Activated T-cell treated with anti-CD3 and anti-CD28 coated beads for 1 hour (primary cell): ENCODE data around the gene ZSCAN4.

ENCODE experiments used
- DNase-seq: peaks from one replicate; pipeline ENCODE4 v3.0.0-alpha.2; 2020; ENCODE audit warnings: low read depth

The ZSCAN4 gene, protein sequence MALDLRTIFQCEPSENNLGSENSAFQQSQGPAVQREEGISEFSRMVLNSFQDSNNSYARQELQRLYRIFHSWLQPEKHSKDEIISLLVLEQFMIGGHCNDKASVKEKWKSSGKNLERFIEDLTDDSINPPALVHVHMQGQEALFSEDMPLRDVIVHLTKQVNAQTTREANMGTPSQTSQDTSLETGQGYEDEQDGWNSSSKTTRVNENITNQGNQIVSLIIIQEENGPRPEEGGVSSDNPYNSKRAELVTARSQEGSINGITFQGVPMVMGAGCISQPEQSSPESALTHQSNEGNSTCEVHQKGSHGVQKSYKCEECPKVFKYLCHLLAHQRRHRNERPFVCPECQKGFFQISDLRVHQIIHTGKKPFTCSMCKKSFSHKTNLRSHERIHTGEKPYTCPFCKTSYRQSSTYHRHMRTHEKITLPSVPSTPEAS

DNA sequence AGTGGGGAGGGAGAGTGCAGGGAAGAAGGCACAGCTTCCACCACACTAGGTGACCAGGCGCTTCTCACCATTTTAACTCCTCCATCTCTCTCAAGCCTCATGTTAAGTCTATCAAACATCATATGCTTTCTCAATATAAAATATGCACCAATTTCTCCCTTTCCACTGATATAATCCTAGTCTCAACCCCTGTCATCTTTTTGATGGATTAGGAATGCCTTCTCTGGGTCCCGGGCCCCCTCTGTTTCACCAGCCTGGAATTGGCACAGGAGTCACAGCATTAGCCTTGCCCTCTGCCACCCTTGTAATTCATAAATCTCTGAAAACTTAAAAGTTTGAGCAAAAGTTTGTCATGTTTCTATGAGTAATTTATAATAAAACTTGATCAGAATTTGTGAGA, at the start of gene ZSCAN4:
Gene ZSCAN4, plus strand, starts transcription at position 301 of the 400 bp plus-strand sequence. CDS start 7,211 bp downstream, outside the sequence.
- DNase-seq: no peak

GRCh38 chr19:57620673-57621348, 47.9 kb upstream of the ZSCAN4 start:
- no peak for DNase-seq

DNA sequence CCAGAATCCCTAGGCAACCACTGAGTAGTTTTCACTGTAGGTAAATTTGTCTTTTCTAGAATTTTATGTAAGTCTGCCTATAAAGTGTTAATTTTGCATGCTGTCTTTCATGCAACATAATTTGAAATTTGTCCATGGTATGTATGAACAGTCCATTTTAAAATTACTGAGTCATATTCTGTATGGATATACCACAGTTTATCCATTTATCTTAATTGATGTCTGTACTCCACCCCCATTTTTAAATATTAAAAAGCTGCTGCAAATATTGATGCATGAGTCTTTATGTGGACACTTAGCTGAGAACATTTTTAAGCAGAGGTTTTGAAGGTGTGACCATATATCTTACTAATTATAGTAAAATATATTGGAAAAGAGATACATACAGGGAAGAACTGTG, 45.6 kb upstream of the ZSCAN4 start:
- no peak for DNase-seq

- DNase-seq: peak; percentile 81
Measured at GRCh38 chr19:57632987-57633831, 35.5 kb upstream of the ZSCAN4 start, which contains the start of gene ZNF211. Gene ZNF211 (plus strand): TSS chr19:57633168. CDS start chr19:57633347, 179 bp downstream.

DNA sequence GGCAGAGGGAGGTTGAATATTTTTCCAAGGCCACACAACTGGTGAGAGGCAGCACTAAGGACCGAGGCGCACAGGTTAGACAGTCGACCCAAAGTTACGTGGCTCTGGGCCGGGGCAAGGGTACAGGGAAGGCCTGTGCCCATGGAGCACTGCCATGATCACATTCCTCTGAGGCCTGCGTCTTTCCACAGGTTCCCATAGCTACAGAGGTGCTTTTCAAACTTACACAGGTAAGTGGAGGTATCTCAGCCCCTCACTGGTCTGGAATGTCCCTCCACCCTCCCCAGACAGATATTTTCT, 35.0 kb upstream of the ZSCAN4 start:
- no peak for DNase-seq

DNA sequence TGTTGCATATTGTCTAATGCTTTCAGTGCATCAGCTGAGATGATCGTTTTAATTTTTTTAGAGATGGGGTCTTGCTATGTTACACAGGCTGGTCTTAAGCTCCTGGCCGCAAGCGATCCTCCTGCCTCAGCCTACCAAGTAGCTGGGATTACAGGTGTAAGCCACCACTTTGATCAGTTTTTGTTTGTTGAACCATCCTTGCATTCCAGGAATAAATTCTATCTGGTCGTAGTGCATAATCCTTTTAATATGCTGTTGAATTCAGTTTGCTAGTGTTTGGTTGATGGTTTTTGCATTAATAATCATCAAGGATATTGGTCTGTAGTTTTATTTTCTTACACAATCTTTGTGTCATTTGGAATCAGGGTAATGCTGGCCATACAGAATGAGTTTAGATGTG, 31.4 kb upstream of the ZSCAN4 start:
- no peak for DNase-seq

GRCh38 chr19:57641715-57642234, 27.0 kb upstream of the ZSCAN4 start:
- no peak for DNase-seq

- DNase-seq: no peak
Measured at GRCh38 chr19:57642396-57643046, 26.2 kb upstream of the ZSCAN4 start.

GRCh38 chr19:57643734-57644133, 25.0 kb upstream of the ZSCAN4 start:
- DNase-seq: no peak

- no peak for DNase-seq
Measured at GRCh38 chr19:57648331-57649003, 20.3 kb upstream of the ZSCAN4 start.

- DNase-seq: no peak
Measured at GRCh38 chr19:57651654-57651996, 17.1 kb upstream of the ZSCAN4 start.

DNA sequence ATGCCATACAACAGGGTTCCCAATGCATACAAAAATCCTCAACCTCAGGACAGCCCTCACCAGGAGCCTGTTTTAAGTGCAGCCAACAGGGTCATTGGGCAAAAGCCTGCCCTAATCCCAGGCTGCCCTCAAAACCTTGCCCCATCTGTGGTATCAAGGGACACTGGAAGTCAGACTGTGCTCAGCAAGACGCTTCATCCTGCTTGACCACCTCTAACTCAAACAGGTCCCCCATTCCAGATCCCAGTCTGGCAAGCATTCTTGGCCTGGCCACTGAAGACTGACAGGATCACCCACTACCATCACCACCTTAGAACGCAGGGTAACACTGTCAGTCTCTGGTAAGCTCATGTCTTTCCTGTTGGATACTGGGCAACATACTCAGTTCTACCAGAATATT, 15.0 kb upstream of the ZSCAN4 start:
- no peak for DNase-seq

DNA sequence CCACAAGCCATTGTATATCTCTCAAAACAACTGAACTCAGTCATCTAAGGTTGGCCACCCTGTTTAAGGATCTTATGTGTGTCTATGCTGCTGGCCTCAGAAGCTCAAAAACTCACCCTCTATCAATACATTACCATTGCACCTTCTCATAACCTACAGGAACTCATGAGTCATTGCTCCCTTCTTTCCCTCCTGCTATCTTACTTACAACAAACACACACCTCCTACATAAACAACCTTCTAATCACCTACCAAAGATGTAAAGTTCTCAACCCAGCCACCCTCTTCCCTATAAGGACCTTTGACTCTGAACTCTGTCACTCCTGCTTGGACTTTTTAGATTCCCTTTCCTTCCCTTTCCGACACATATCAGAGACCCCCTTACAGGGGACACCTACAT, 13.3 kb upstream of the ZSCAN4 start:
- DNase-seq: no peak

- DNase-seq: no peak
Measured at GRCh38 chr19:57656346-57656745, 12.4 kb upstream of the ZSCAN4 start.

- DNase-seq: no peak
Measured at GRCh38 chr19:57664269-57665127, 4.2 kb upstream of the ZSCAN4 start.

DNA sequence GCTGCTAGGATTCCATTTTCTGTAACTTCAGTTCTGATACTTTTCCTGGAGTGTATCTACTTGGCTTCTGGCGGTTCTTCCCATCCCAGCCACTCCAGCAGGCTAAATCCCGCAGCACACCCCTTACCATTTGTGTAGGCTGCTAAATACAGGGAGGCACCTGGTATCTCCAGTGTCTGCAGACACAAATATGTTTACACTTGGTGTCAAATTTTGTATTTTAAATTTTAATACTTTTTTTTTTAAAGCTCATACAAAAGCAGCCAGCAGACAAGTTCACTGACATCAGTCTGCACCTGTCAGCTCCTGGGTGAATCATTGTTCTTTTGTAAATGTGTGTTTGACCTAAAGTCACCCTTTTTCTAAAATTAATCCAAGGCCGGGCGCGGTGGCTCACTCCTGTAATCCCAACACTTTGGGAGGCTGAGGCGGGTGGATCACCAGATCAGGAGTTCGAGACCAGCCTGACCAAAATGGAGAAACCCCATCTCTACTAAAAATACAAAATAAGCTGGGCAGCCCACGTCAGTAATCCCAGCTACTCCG, 3.4 kb upstream of the ZSCAN4 start:
- DNase-seq: no peak

DNA sequence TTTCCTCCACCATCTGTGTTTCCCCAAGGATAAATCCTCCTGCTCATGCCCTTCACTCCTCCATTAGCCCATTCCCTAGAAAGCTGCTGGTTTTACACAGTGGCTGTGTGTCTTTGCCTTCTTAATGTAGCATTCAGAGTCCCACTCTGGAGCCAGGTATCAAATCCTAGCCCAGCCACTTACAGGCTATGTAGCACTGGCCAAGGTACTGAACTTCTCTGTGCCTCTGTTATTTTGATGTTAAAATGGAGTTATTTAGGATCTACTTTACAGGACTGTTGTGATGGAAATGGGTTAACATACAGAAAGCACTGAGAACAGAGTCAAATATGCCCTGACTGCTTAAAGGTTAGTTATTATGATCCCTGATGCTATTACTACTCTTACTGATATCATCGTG, 1.5 kb upstream of the ZSCAN4 start:
- no peak for DNase-seq

DNA sequence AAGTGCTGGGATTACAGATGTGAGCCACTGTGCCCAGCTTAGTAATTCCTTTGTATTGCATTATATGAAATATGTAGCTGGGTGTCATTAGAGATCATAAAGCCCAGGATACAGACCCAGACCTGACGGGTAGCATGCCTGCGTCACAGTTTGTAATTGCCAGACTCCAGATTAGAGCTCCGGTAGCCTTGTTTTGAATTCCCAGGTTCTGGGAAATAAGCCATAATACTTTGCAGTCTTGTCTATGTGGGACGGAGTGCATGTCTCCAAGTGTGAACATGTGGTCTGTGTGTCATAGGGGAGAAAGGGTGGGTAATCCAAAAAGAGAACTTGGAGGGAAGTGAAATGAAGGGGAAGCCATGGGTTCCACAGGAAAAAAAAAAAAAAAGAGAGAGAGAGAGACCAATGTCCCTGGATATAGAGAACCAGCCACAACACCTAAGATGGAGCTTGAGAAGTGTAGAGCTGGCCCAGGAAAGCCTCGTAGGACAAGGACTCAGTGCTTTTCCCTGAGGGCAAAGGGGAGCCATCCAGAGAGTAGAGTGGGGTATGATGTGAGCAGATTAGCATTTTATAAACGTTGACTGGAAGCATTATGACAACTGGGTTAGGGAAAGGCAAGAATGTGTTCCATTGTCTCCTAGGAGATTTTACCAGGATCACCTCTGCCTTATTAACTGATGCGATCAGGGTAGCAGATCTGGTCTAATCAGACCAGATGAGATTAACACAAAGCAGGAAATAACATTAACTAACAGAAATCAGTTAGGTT, 2.6 kb downstream of the ZSCAN4 start:
- no peak for DNase-seq

DNA sequence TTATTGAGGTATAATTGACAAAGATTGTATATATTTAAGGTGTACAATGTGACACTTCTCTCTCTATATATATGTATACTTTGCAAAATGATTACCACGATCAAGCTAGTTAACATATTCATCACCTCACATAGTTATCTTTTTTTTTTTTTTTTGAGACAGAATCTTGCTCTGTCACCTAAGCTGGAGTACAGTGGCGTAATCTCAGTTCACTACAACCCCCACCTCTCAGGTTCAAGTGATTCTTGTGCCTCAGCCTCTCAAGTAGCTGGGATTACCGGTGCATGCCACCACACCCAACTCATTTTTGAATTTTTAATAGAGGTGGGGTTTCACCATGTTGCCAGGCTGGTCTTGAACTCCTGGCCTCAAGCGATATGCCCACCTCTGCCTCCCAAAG, 3.7 kb downstream of the ZSCAN4 start:
- no peak for DNase-seq
